ENCODE data around the gene BRD9. TPM values are rescaled to one million over a fixed set of nuclear protein-coding genes. Genes with fewer than 3 reads are reported as not detected.
A peak's percentile ranks its signal among the peaks of the same experiment; 100 is the strongest.

Gene BRD9
- total and polyA plus RNA-seq, 9 of the 15 experiments (the other 6 are each of a cell fraction or from before 2014, with no cell fraction given): 2.4 to 68.7 (median 44.9) TPM

GRCh38 chr5:856531-857425 is 35.8 kb downstream of the BRD9 start (continued):
- TF ChIP-seq ARID4B (CRISPR knock-in tag; IDR thresholded peaks at IDR 0.05) (no peak), VEZF1 (CRISPR knock-in tag; IDR thresholded peaks at IDR 0.05) (no peak), DMBX1 (CRISPR knock-in tag; IDR thresholded peaks at IDR 0.05; ENCODE audit: borderline replicate concordance) (no peak), FOXP4 (CRISPR knock-in tag; IDR thresholded peaks at IDR 0.05; ENCODE audit: borderline replicate concordance) (no peak), ZNF75A (CRISPR knock-in tag; IDR thresholded peaks at IDR 0.05) (no peak), ZBTB2 (IDR thresholded peaks at IDR 0.05) (no peak), U2AF1 (optimal IDR thresholded peaks at IDR 0.05; ENCODE audit: low read depth, low read length) (no peak), KDM4B (IDR thresholded peaks at IDR 0.05; ENCODE audit: borderline replicate concordance in 2 of 2, low read depth in 1 of 2) (no peak), POLR2A (conservative IDR thresholded peaks at IDR 0.05) (peak; percentile 57), ARID3B (CRISPR knock-in tag; IDR thresholded peaks at IDR 0.05; ENCODE audit: borderline replicate concordance) (no peak), THRAP3 (IDR thresholded peaks at IDR 0.05; ENCODE audit: borderline replicate concordance) (no peak), POLR2B (IDR thresholded peaks at IDR 0.05; ENCODE audit: low read depth, partially characterized antibody) (peak; percentile 41), ZSCAN32 (CRISPR knock-in tag; IDR thresholded peaks at IDR 0.05) (no peak), MYNN (IDR thresholded peaks at IDR 0.05) (no peak), MYNN (CRISPR knock-in tag; IDR thresholded peaks at IDR 0.05) (no peak), MCM2 (IDR thresholded peaks at IDR 0.05; ENCODE audit: low read depth) (no peak)

Data from K562 (cell line).